Stimulated activated CD4-positive, alpha-beta T cell treated with anti-CD3 and anti-CD28 coated beads, TNF-alpha, amount 100 ng/mL, for 4 hours (primary cell): ENCODE measurements around the gene B3GAT1.

Source experiments
- DNase-seq, 3 experiments: peaks; one replicate each; pipeline ENCODE4 v3.0.0-alpha.2; 2020; ENCODE audit warnings: low read depth in 3 of 3

B3GAT1 gene

GRCh38 chr11:134390706-134391569 lies 21.1 kb downstream of the B3GAT1 start:
- DNase-seq: no peak

GRCh38 chr11:134389464-134390180 lies 22.4 kb downstream of the B3GAT1 start:
- no peak for DNase-seq

- DNase-seq: no peak
Observed at GRCh38 chr11:134388590-134388989, 23.5 kb downstream of the B3GAT1 start.

- DNase-seq: no peak
Observed at GRCh38 chr11:134387501-134387900, 24.5 kb downstream of the B3GAT1 start.

GRCh38 chr11:134386945-134387344 lies 25.1 kb downstream of the B3GAT1 start:
- DNase-seq: no peak

GRCh38 chr11:134385774-134386565 lies 26.1 kb downstream of the B3GAT1 start:
- DNase-seq: no peak

GRCh38 chr11:134385171-134385570 lies 26.9 kb downstream of the B3GAT1 start:
- DNase-seq: no peak

- DNase-seq: no peak
Observed at GRCh38 chr11:134384406-134384805, 27.6 kb downstream of the B3GAT1 start.

- no peak for DNase-seq
Observed at GRCh38 chr11:134383576-134384221, 28.3 kb downstream of the B3GAT1 start.

- DNase-seq: no peak
Observed at GRCh38 chr11:134382830-134383229, 29.2 kb downstream of the B3GAT1 start.

GRCh38 chr11:134382257-134382656 lies 29.8 kb downstream of the B3GAT1 start:
- no peak for DNase-seq

- no peak for DNase-seq
Observed at GRCh38 chr11:134380785-134381184, 31.3 kb downstream of the B3GAT1 start.

GRCh38 chr11:134380229-134380628 lies 31.8 kb downstream of the B3GAT1 start:
- no peak for DNase-seq

- no peak for DNase-seq
Observed at GRCh38 chr11:134379241-134379640, 32.8 kb downstream of the B3GAT1 start.

GRCh38 chr11:134377876-134378275 lies 34.2 kb downstream of the B3GAT1 start:
- DNase-seq: no peak

GRCh38 chr11:134376150-134376921 lies 35.7 kb downstream of the B3GAT1 start:
- no peak for DNase-seq

- no peak for DNase-seq
Observed at GRCh38 chr11:134374891-134375550, 37.0 kb downstream of the B3GAT1 start.

GRCh38 chr11:134374171-134374570 lies 37.9 kb downstream of the B3GAT1 start:
- no peak for DNase-seq

GRCh38 chr11:134373591-134374052 lies 38.4 kb downstream of the B3GAT1 start:
- DNase-seq: no peak

GRCh38 chr11:134372961-134373360 lies 39.1 kb downstream of the B3GAT1 start:
- no peak for DNase-seq
